Measurements from ENCODE around the gene NPPC. TPM values are rescaled to one million over a fixed set of nuclear protein-coding genes. Genes with fewer than 3 reads are reported as not detected.

The NPPC gene
- total RNA-seq, 1 experiment from 2014 or later: 0.98 TPM

DNA sequence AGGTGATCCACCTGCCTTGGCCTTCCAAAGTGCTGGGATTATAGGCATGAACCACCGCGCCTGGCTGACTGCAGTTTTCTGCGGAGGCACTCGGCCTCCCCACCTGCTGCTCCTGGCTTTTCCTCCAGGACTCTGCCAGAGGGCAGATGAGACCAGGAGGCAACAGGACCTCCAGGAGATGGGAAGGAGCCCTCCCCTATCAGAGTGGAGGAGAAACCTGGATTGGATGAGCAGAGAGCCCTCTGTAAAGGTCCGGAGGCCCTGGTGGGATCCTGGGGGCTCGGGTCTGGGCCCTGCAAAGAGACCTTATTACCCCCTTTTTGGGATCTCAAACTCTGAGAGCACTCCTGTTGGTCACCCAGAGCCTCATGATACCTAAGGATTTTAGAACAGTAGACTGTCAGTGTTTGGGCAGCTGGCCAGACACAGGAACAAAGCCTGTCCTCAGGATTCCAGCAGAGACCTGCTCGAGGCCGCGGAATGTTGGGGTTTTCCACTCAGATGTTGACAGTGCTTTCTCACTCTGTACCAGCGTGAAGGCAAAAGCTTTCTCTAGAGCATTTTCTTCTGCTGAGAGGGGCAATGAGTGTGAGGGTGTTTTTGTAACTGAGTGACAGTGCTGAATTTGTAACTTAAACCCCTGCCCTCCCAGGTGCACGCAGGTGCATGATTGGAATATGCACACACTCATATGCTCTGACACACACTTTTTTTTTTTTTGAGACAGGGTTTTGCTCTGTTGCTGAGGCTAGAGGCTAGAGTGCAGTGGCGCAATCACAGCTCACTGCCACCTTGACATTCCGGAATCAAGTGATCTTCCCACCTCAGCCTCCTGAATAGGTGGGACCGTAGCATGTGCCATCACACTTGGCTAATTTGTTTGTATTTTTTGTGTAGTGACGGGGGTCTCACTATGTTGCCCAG lies 48.4 kb downstream of the NPPC start (continued):
- TF ChIP-seq PRRX2 (CRISPR knock-in tag; IDR thresholded peaks at IDR 0.05): no peak

- ATAC-seq (no peak), DNase-seq (ENCODE audit: low spot score) (no peak)
- no peak overlapping the region for H3K4me3 Mint-ChIP-seq
- H3K4me1 Mint-ChIP-seq: no peaks in the 10 kb centered on the region
- peaks cover 8% of the 10 kb centered on the region for H3K9me3 Mint-ChIP-seq
- H3K27ac Mint-ChIP-seq: no peak overlapping the region
- TF ChIP-seq, protein P1, sequence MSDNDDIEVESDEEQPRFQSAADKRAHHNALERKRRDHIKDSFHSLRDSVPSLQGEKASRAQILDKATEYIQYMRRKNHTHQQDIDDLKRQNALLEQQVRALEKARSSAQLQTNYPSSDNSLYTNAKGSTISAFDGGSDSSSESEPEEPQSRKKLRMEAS (CRISPR knock-in tag; IDR thresholded peaks at IDR 0.05): no peak
- TF ChIP-seq FOXK1 (CRISPR knock-in tag; IDR thresholded peaks at IDR 0.05) (no peak), ATF1 (CRISPR knock-in tag; IDR thresholded peaks at IDR 0.05) (no peak), ARID4B (CRISPR knock-in tag; IDR thresholded peaks at IDR 0.05; ENCODE audit: borderline replicate concordance) (no peak), NR1H2 (CRISPR knock-in tag; IDR thresholded peaks at IDR 0.05) (no peak), KAT7 (CRISPR knock-in tag; IDR thresholded peaks at IDR 0.05; ENCODE audit: borderline replicate concordance) (no peak), NR3C1 (CRISPR knock-in tag; conservative IDR thresholded peaks at IDR 0.05; ENCODE audit: low read depth) (no peak), ELF4 (CRISPR knock-in tag; IDR thresholded peaks at IDR 0.05; ENCODE audit: low read depth) (no peak), ZNF138 (CRISPR knock-in tag; conservative IDR thresholded peaks at IDR 0.05) (no peak), NR2C2 (CRISPR knock-in tag; IDR thresholded peaks at IDR 0.05) (no peak), SMAD3 (CRISPR knock-in tag; IDR thresholded peaks at IDR 0.05; ENCODE audit: borderline replicate concordance) (no peak), SP1 (CRISPR knock-in tag; conservative IDR thresholded peaks at IDR 0.05) (no peak), TEAD1 (CRISPR knock-in tag; IDR thresholded peaks at IDR 0.05) (no peak), ZNF396 (CRISPR knock-in tag; IDR thresholded peaks at IDR 0.05; ENCODE audit: borderline replicate concordance) (no peak), ZNF423 (CRISPR knock-in tag; IDR thresholded peaks at IDR 0.05) (no peak), NFATC4 (CRISPR knock-in tag; IDR thresholded peaks at IDR 0.05) (no peak)
- TF ChIP-seq, protein P2, sequence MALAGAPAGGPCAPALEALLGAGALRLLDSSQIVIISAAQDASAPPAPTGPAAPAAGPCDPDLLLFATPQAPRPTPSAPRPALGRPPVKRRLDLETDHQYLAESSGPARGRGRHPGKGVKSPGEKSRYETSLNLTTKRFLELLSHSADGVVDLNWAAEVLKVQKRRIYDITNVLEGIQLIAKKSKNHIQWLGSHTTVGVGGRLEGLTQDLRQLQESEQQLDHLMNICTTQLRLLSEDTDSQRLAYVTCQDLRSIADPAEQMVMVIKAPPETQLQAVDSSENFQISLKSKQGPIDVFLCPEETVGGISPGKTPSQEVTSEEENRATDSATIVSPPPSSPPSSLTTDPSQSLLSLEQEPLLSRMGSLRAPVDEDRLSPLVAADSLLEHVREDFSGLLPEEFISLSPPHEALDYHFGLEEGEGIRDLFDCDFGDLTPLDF (CRISPR knock-in tag; IDR thresholded peaks at IDR 0.05): no peak
- TF ChIP-seq, protein P3, sequence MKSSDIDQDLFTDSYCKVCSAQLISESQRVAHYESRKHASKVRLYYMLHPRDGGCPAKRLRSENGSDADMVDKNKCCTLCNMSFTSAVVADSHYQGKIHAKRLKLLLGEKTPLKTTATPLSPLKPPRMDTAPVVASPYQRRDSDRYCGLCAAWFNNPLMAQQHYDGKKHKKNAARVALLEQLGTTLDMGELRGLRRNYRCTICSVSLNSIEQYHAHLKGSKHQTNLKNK (CRISPR knock-in tag; IDR thresholded peaks at IDR 0.05): no peak
- TF ChIP-seq, protein P4, sequence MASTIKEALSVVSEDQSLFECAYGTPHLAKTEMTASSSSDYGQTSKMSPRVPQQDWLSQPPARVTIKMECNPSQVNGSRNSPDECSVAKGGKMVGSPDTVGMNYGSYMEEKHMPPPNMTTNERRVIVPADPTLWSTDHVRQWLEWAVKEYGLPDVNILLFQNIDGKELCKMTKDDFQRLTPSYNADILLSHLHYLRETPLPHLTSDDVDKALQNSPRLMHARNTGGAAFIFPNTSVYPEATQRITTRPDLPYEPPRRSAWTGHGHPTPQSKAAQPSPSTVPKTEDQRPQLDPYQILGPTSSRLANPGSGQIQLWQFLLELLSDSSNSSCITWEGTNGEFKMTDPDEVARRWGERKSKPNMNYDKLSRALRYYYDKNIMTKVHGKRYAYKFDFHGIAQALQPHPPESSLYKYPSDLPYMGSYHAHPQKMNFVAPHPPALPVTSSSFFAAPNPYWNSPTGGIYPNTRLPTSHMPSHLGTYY (CRISPR knock-in tag; IDR thresholded peaks at IDR 0.05): no peak
- TF ChIP-seq, protein P5, sequence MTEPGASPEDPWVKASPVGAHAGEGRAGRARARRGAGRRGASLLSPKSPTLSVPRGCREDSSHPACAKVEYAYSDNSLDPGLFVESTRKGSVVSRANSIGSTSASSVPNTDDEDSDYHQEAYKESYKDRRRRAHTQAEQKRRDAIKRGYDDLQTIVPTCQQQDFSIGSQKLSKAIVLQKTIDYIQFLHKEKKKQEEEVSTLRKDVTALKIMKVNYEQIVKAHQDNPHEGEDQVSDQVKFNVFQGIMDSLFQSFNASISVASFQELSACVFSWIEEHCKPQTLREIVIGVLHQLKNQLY (CRISPR knock-in tag; IDR thresholded peaks at IDR 0.05): no peak
- CTCF ChIA-PET: interaction anchor here (1.4 kb wide), 1 partner anchor 26 kb away, joined by 6 read pairs; no protein-coding TSS in a partner anchor
- POLR2A ChIA-PET: no interaction called here
- no peaks in the 10 kb centered on the region; the same call in 1 of the 2 replicates for H3K36me3 Mint-ChIP-seq
- 0 out of 2 replicates have a peak, but pooled peaks cover 3% of the 10 kb centered on the region for H3K27me3 Mint-ChIP-seq (ENCODE audit: low read depth)
These were observed 51.3 kb downstream of the NPPC start for GRCh38 chr2:231874944-231875343.
